ENCODE results near the gene ACAN. TPM values are rescaled to one million over a fixed set of nuclear protein-coding genes. Genes with fewer than 3 reads are reported as not detected.

The ACAN gene
- total and polyA plus RNA-seq, 10 of the 15 experiments (the other 5 are each of a cell fraction or from before 2014, with no cell fraction given), result not detected

GRCh38 chr15:88872706-88873105 is 69.5 kb downstream of the ACAN start:
- H3K79me2 ChIP-seq (ENCODE audit: control insufficient read depth, insufficient read depth, low read length), result no peaks in the 10 kb centered on the region
- RAD21 ChIA-PET (ENCODE audit: unreplicated experiment), result no interaction called here
- ATAC-seq, result no peak
- no peaks in the 10 kb centered on the region for H3K4me1 ChIP-seq (ENCODE audit: control insufficient read depth, insufficient read depth, low read length)
- no TSS peak for BruUV-seq (replicated peaks)
- H3K36me3 ChIP-seq (ENCODE audit: control insufficient read depth in 2 of 2, insufficient read depth in 2 of 2, low read length in 1 of 2), result no peaks in the 10 kb centered on the region
- SMC1A ChIA-PET (ENCODE audit: uncharacterized antibody, unreplicated experiment), result interaction anchor here (0.5 kb wide), 1 partner anchor 309 kb away, joined by 3 read pairs; no protein-coding TSS in a partner anchor
- H3K4me3 ChIP-seq, result no peak overlapping the region
- H3K4me2 ChIP-seq (ENCODE audit: control insufficient read depth, insufficient read depth), result no peak overlapping the region
- H3K27me3 ChIP-seq (replicated peaks in 1 of 2; ENCODE audit: control insufficient read depth in 2 of 2, insufficient read depth in 2 of 2, low read length in 1 of 2), result no peaks in the 10 kb centered on the region; a peak in 2 of 4 replicates
- H2AFZ ChIP-seq (ENCODE audit: control insufficient read depth, low read depth, low read length), result no peak overlapping the region
- H3K9ac ChIP-seq (ENCODE audit: control insufficient read depth, insufficient read depth, low read length), result no peak overlapping the region
- 12% methylated on average over 9 of the region's 9 CpGs for WGBS (ENCODE audit: insufficient coverage, insufficient replicate concordance, low lambda C conversion rate, missing lambda C conversion rate)
- no peaks in the 10 kb centered on the region for H4K20me1 ChIP-seq (ENCODE audit: control insufficient read depth, insufficient read depth)
- POLR2A ChIA-PET, result no interaction called here
- DNase-seq (ENCODE audit: low read depth, low spot score), result no peak
- CTCF ChIA-PET, result interaction anchor here (1.1 kb wide), 1 partner anchor 18 kb away, joined by 3 read pairs; no protein-coding TSS in a partner anchor
- intact Hi-C loops (cut with micrococcal nuclease; ENCODE audit: unreplicated experiment) (no loop called here), in situ Hi-C loops (cut with MboI) (no loop called here)
- no peak for FAIRE-seq
- H3K9me3 ChIP-seq (replicated peaks; ENCODE audit: control insufficient read depth, insufficient read depth, low read length), result no peaks in the 10 kb centered on the region
- no peak overlapping the region for H3K27ac ChIP-seq (ENCODE audit: control insufficient read depth, insufficient read depth)
- TF ChIP-seq CBX3 (IDR thresholded peaks at IDR 0.05; ENCODE audit: borderline replicate concordance, low read depth) (no peak), PAX8 (IDR thresholded peaks at IDR 0.05) (no peak), ZBTB11 (CRISPR knock-in tag; IDR thresholded peaks at IDR 0.05) (no peak), CREM (IDR thresholded peaks at IDR 0.05; ENCODE audit: low read depth) (no peak), CUX1 (IDR thresholded peaks at IDR 0.05; ENCODE audit: insufficient replicate concordance, low read depth, low read length) (no peak), RELA (IDR thresholded peaks at IDR 0.05; ENCODE audit: borderline replicate concordance, partially characterized antibody) (no peak), ASH2L (IDR thresholded peaks at IDR 0.05; ENCODE audit: borderline replicate concordance, low read depth) (no peak), YBX1 (IDR thresholded peaks at IDR 0.05) (no peak), PKNOX1 (IDR thresholded peaks at IDR 0.05) (no peak), POU2F2 (IDR thresholded peaks at IDR 0.05; ENCODE audit: borderline replicate concordance, low read depth, low read length) (no peak), USF2 (IDR thresholded peaks at IDR 0.05; ENCODE audit: borderline replicate concordance, low read depth, low read length) (no peak)

All from GM12878 (cell line).